ENCODE measurements around the gene BIN1.

Gene BIN1

GRCh38 chr2:127057371-127058245, 49.3 kb downstream of the BIN1 start:
- DNase-seq (ENCODE audit: low read depth): no peak

GRCh38 chr2:127056631-127057370, 50.2 kb downstream of the BIN1 start:
- no peak for DNase-seq (ENCODE audit: low read depth)

- DNase-seq (ENCODE audit: low read depth): no peak
Observed at GRCh38 chr2:127056086-127056485, 50.9 kb downstream of the BIN1 start.

- DNase-seq (ENCODE audit: low read depth): no peak
Observed at GRCh38 chr2:127055786-127056076, 51.2 kb downstream of the BIN1 start.

- DNase-seq (ENCODE audit: low read depth): no peak
Observed at GRCh38 chr2:127054996-127055785, 51.8 kb downstream of the BIN1 start.

GRCh38 chr2:127054604-127054930, 52.4 kb downstream of the BIN1 start:
- no peak for DNase-seq (ENCODE audit: low read depth)

- DNase-seq (ENCODE audit: low read depth): no peak
Observed at GRCh38 chr2:127053731-127054603, 53.0 kb downstream of the BIN1 start.

GRCh38 chr2:127052771-127053691, 53.9 kb downstream of the BIN1 start:
- DNase-seq (ENCODE audit: low read depth): no peak

- DNase-seq (ENCODE audit: low read depth): no peak
Observed at GRCh38 chr2:127052057-127052770, 54.7 kb downstream of the BIN1 start.

- no peak for DNase-seq (ENCODE audit: low read depth)
Observed at GRCh38 chr2:127051116-127052056, 55.6 kb downstream of the BIN1 start.

- DNase-seq (ENCODE audit: low read depth): no peak
Observed at GRCh38 chr2:127050803-127051115, 56.2 kb downstream of the BIN1 start.

GRCh38 chr2:127049927-127050802, 56.8 kb downstream of the BIN1 start:
- peak; percentile 36 for DNase-seq (ENCODE audit: low read depth)

GRCh38 chr2:127048969-127049897, 57.7 kb downstream of the BIN1 start:
- no peak for DNase-seq (ENCODE audit: low read depth)

- no peak for DNase-seq (ENCODE audit: low read depth)
Observed at GRCh38 chr2:127048618-127048935, 58.4 kb downstream of the BIN1 start.

- DNase-seq (ENCODE audit: low read depth): no peak
Observed at GRCh38 chr2:127047716-127048617, 59.0 kb downstream of the BIN1 start.

GRCh38 chr2:127047054-127047453, 59.9 kb downstream of the BIN1 start:
- DNase-seq (ENCODE audit: low read depth): no peak
